Activated naive CD4-positive, alpha-beta T cell treated with Interleukin-2 at 50 U/mL for 16 hours (primary cell): ENCODE data around the gene NLRP7.
"Not testable (repeated sequence)": the region's sequence is repeated elsewhere in the genome, so short reads cannot be mapped to it uniquely, and the experiment has no call there.

Experiments used
- DNase-seq: peaks from one replicate; pipeline ENCODE4 v3.0.0-alpha.2; 2020

NLRP7 gene

DNA sequence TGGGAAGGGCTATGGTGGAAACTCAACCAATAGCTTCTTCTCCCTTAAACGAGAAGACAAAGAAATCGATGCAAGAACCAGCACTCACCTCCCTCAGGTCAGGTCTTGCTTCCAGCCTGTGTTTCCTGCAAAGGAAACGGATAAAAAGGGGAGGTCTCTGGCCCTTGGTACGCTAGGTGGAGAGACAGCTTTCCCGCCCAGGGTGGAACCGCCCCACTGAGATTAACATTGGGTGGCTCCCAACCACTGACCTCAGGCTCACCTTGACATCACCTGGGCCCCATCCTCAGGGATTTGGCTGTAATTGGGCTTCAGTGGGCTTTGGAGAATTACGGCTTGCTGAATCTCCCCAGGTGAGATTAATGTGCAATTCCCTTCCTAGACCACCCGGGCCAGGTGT is at the start of gene NLRP7:
Gene NLRP7, minus strand, starts transcription at position 150 of the 400 bp plus-strand sequence.
- no peak for DNase-seq

DNA sequence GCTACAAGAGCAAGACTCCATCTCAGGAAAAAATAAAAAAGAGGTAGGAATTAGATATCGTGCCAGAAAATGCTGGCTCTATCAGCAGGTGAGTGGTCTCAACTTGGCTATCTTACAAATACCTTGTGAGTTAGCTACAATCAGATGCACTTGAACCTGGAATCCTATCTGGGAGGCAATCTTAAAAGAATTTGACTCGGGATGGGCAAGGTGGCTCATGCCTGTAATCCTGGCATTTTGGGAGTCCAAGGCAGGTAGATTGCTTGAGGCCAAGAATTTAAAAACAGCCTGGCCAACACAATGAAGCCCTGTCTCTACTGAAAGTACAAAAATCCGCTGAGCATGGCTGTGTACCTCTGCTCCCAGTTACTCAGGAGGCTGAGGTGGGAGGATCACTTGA is 48.2 kb upstream of the NLRP7 start:
- DNase-seq = no peak

DNA sequence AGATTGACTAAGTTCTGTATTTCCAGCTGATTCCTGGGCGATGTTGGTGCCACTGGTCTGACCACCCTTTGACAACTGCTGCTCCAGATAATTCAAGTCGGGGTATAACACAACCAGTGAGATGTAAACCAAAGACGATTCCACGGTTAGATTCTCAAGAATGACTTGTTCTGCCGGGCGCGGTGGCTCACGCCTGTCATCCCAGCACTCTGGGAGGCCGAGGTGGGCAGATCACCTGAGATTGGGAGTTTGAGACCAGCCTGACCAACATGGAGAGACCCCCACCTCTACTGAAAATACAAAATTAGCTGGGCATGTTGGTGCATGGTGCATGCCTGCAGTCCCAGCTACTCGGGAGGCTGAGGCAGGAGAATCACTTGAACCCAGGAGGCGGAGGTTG is 42.2 kb upstream of the NLRP7 start:
- not testable (repeated sequence) for DNase-seq

DNA sequence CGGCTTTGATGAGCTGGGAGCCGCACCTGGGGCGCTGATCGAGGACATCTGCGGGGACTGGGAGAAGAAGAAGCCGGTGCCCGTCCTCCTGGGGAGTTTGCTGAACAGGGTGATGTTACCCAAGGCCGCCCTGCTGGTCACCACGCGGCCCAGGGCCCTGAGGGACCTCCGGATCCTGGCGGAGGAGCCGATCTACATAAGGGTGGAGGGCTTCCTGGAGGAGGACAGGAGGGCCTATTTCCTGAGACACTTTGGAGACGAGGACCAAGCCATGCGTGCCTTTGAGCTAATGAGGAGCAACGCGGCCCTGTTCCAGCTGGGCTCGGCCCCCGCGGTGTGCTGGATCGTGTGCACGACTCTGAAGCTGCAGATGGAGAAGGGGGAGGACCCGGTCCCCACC is 35.2 kb upstream of the NLRP7 start:
- not testable (repeated sequence) for DNase-seq

DNA sequence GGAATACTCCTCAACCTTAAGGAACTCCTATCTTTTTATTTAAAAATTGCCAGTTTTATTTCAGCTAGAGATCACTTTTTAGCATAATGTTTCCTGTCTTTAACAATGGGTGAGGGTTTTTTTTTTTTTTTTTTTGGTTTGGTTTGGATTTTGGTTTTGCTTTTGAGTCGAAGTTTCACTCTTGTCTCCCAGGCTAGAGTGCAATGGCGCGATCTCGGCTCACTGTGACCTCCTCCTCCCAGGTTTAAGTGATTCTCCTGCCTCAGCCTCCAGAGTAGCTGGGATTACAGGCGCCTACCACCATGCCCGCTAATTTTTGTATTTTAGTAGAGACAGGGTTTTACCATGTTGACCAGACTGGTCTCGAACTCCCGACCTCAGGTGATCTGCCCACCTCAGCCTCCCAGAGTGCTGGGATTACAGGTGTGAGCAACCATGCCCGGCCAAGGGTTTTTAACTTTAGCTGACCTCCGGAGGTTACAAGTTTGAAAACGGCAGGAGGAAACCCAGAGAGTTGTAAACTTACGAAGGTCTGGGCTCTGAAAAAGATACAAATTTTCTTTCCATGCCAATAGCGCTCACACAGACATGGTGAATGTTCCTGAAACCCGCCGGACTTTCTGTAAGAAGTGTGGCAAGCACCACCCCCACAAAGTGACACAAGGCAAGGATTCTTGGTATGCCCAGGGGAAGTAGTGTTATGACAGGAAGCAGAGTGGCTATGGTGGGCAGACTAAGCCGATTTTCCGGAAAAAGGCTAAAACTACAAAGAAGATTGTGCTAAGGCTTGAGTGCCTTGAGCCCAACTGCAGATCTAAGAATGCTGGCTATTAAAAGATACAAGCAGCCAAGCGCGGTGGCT is 26.1 kb upstream of the NLRP7 start:
- not testable (repeated sequence) for DNase-seq

DNA sequence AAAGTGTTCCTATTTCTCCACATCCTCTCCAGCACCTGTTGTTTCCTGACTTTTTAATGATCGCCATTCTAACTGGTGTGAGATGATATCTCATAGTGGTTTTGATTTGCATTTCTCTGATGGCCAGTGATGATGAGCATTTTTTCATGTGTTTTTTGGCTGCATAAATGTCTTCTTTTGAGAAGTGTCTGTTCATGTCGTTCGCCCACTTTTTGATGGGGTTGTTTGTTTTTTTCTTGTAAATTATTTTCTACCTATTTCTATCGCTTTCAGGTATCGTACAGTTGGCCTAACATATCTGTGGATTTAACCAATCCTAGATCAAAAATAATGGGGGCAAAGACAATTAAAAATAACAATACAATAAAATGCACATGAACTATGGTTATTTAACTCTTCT is 24.1 kb upstream of the NLRP7 start:
- not testable (repeated sequence) for DNase-seq

DNA sequence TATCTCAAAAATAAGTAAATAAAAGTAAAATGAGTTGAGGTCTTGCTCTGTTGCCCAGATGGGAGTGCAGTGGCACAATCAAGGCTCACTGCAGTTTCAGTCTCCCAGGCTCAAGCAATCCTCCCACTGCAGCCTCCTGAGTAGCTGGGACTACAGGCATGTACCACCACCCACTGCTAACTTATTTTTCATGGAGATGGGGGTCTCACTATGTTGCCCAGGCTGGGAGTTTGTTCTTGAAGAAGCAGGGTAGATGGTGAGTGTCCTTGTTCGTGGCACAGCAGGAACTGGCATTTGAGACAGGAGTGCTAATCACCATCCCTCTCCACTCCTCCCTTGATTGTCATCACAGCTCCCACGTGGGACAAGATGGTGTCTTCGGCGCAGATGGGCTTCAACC is 22.3 kb upstream of the NLRP7 start:
- DNase-seq = no peak

DNA sequence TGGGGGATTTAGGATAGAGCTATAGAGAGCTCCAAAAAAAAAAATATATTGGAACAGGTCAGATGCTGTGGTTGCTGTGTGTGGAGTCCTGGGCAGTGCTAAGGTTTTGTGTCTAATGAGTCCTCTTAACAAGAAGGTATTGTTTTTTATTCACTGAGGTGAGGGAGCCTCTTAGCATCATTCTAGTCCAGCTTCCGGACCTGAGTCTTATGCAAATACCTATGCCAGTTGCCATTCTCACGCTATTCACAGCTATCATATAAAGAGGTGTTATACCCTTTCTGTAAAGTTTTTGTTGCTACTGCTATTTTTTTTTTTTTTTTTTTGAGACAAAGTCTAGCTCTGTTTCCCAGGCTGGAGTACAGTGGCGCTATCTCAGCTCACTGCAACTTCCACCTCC is 20.3 kb upstream of the NLRP7 start:
- no peak for DNase-seq

DNA sequence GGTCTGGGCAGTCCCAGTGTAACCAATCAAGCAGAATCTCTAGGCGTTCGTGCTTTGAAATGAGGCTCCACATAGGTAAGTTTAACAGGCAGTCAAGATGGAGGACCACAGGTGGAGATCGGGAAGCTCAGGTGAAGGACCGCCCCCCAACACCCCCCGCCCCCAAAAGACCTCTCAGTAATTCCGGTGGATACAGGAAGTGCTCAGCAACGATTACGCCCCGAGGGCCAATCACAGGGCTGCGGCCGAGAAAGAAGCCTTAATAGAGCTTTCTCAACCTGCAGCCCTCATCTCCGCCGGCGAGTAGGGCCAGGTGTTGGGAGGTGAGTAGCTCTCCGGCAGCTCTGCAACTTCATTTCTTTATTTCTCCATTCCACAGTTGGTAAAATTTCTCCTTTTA is 17.7 kb upstream of the NLRP7 start:
- DNase-seq = not testable (repeated sequence)

DNA sequence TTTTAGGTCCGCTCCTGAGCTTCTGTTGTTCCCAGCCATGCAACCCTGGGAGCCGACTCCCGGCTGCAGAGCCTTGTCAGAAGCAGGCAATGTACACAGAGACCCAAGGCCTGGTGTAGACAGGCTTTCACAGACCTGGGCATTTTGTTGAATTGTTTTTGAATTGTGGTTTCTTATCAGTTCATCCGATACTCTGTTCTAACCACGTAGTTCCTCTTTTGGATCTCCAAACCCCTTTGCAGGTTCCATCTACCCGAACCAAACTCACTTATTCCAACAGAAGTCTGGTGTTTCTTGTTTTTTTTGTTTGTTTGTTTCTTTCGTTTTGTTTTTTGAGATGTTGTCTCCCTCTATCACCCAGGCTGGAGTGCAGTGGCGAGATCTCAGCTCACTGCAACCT is 12.5 kb upstream of the NLRP7 start:
- no peak for DNase-seq

DNA sequence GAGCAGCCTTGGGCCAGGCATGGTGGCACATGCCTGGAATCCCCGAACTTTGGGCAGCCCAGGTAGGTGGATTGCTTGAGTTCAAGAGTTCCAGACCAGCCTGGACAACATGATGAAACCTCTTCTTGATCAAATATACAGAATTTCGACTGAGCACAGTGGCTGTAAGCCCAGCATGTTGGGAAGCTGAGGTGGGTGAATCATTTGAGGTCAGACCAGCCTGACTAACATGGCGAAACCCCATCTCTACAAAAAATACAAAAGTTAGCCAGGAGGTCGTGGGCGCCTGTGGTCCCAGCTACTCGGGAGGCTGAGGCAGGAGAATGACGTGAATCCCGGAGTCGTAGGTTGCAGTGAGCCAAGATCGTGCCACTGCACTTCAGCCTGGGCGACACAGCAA is 8.0 kb upstream of the NLRP7 start:
- no peak for DNase-seq

DNA sequence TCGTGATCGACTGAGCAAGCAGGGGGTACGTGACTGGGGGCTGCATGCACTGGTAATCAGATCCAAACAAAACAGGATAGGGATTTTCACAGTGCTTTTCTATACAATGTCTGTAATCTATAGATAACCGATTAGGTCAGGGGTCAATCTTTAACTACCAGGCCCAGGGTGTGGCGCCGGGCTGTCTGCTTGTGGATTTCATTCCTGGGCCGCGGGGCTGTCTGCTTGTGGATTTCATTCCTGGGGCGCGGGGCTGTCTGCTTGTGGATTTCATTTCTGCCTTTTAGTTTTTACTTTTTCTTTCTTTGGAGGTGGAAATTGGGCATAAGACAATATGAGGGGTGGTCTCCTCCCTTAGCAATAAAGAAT is 6.0 kb upstream of the NLRP7 start:
- DNase-seq = not testable (repeated sequence)

DNA sequence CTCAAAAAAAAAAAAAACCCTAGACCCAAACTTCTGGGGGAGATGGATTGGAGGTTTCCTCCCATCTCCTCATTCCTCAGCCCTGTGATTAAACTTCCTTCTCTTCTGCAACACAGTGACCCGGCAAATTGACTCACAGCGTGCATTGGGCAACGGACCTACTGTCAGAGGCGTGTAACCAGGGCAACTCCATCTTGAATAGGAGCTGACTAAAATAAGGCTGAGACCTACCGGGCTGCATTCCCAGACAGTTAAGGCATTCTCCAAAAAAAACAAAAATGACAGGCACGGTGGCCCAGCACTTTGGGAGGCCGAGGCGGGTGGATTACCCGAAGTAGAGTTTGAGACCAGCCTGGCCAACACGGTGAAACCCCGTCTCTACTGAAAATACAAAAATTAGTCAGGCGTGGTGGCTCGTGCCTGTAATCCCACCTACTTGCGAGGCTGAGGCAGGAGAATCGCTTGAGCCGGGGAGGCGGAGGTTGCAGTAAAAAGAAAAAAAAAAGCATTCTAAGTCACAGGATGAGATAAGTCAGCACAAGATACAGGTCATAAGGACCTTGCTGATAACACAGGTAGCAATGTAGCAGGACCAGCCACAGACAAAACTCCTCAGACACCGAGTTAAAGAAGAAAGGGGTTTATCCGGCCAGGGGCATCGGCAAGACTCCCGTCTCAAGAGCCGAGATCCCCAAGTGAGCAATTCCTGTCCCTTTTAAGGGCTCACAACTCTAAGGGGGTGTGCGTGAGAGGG is 5.4 kb upstream of the NLRP7 start:
- DNase-seq = no peak

DNA sequence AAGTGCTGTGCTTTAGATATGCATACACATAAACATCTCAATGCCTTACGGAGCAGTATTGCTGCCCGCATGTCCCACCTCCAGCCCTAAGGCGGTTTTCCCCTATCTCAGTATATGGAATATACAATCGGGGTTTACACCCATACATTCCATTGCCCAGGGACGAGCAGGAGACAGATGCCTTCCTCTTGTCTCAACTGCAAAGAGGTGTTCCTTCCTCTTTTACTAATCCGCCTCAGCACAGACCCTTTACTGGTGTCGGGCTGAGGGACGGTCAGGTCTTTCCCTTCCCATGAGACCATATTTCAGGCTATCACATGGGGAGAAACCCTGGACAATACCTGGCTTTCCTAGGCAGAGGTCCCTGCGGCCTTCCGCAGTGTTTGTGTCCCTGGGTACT is 3.2 kb upstream of the NLRP7 start:
- not testable (repeated sequence) for DNase-seq

DNA sequence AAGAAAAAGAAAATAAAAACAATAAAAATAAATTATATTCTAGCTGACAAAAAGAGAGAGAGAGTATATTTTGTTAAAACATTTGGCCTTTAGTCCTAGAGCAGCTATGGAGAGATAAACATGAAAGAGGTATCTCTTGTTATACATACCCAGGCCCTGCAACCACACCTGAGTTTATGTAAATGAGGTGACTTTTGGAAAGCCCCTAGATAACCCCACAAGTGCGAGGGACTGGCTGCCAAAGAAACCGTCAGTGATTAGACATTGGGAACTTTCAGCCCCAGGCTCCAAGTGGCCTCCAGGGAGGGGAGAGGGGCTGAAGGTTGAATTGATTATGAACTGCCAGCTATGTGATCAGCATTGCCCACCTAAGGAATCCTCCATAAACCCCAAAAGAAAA is 2.1 kb upstream of the NLRP7 start:
- no peak for DNase-seq

DNA sequence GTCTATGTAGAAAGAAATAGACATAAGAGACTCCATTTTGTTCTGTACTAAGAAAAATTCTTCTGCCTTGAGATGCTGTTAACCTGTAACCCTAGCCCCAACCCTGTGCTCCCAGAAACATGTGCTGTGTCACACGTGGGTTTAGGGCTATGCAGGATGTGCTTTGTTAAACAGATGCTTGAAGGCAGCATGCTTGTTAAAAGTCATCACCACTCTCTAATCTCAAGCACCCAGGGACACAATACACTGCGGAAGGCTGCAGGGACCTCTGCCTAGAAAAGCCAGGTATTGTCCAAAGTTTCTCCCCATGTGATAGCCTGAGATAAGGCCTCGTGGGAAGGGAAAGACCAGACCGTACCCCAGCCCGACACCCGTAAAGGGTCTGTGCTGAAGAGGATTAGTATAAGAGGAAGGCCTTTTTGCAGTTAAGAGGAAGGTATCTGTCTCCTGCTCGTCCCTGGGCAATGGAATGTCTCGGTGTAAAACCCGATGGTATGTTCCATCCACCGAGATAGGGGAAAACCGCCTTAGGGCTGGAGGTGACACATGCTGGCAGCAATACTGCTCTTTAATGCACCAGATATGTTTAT is 3.5 kb downstream of the NLRP7 start:
- not testable (repeated sequence) for DNase-seq

DNA sequence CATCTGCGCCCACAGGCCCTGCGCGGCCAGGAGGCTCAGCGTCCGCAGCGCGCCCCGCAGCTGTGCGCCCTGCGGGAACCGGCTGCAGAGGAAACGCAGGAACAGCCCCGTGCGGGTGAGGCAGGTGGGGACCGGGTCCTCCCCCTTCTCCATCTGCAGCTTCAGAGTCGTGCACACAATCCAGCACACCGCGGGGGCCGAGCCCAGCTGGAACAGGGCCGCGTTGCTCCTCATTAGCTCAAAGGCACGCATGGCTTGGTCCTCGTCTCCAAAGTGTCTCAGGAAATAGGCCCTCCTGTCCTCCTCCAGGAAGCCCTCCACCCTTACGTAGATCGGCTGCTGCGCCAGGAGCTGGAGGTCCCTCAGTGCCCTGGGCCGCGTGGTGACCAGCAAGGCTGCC is 7.8 kb downstream of the NLRP7 start:
- DNase-seq = not testable (repeated sequence)

DNA sequence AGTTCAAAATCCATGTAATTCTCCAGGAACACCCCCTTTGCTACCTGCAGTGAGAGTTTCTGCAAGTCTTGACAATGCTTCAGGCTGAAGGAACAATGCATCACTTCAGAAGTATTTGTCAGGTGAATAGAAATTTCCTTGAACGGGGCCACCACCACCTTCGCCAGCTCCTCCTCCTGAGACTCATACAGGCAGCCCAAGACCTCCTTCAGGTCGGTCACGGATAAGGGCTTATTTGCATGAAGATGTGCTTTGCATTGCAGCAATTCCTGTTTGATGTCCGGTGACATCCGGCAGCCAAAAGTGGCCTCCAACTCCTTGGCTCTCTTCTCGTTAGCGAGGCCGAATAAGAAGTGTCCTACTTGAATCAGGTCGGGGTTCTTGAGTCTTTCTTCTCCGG is 8.4 kb downstream of the NLRP7 start:
- DNase-seq = no peak

DNA sequence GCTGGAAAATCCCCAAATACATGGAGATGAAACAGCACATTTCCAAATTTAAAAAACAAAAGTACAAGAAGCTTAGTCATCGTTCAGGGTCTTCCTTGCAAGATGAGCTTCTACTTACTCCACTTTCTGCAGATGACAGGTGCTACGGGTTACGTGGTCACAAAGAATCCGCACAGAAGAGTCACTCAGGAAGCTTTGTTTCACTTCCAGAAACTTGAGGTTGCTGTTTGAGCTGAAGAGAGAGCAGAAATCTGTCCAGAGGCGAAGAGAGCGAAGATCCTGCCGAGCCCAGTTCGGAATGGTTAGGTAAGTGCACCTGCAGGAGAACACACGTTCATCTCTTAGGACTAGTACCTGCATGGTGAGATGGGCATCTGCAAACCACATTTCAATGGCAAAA is 9.4 kb downstream of the NLRP7 start:
- no peak for DNase-seq

DNA sequence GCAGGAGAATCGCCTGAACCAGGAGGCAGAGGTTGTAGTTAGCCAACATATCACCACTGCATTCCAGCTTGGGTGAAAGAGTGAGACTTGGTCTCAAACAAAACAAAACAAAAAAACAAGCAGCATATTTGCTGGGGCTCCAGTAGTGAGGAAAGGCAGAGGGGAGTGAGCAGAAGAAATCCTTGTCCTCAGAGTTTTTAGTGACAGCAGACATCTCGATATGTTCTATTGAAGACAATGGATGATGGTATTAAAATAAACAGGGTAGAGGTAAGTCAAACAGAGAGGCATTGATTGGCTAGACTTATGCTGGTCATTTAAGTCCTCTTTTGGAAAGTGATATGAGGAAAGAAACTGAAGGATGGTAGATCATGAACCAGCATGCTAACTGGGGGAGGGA is 19.0 kb downstream of the NLRP7 start:
- DNase-seq = no peak

DNA sequence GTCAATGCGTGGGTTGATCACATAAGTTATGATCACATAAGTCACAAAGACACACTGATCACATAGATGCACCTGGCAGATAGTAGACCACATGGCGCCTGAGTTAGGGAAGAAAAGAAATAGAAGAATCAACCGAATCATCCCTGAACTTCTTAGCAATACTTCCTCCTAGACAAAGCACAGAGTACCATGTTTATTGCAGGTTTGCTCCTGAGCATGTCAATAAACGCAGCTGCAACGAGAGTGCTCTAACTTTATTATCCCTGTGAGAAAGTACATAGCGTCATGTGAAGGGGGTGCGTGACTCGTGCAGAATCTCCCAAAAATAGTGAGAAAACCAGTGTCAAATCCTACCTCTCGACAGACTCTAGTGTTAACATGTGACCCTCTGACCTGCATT is 24.1 kb downstream of the NLRP7 start:
- no peak for DNase-seq

DNA sequence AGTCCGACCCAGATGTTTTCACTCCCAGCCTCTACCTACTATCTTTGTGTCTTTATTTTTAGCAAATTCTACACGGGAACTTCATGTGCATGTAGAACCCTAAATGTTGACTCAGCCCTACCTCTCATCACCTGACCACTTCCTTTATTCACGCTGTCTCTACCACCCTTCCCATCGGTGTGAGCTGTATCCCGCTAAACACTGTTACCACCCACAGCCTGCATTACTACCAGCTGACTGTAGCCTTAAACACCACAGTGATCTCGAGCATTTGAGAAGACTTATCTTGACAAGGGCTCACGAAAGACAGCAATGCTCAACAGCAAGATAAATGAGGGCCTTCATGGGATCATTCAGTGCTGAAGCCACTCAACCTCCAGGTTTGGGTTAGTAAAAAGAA is 26.2 kb downstream of the NLRP7 start:
- no peak for DNase-seq

DNA sequence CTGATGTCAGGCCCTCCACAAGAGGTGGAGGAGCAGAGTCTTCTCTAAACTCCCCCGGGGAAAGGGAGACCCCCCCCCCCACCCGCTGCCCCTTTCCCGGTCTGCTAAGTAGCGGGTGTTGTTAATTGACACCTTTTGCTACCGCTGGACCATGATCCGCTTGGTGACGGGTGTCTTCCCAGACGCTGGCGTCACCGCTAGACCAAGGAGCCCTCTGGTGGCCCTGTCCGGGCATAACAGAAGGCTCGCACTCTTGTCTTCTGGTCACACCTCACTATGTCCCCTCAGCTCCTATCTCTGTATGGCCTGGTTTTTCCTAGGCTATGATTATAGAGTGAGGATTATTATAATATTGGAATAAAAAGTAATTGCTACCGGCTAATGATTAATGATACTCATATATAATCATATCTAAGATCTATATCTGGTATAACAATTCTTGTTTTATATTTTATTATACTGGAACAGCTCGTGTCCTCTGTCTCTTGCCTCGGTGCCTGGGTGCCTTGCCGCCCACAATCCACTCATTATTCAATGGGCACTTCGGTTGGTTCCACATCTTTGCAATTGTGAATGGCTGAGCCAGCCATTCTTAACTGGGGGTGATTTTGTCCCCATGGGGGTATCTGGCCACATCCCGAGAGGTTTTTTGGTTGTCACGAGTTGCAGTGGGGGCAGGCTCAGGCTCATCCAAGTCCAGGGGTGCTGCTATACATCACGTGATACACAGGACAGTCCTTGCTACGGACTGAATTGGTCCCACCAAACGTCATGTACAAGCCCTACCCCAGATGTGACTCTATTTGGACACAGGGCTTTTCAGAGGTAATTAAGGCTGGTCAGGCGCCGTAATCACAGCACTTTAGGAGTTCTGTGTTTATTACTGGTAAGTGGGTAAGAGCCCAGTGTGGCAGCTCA is 27.4 kb downstream of the NLRP7 start:
- not testable (repeated sequence) for DNase-seq
